GM12874 (cell line): Measurements from ENCODE around the gene PTPRC.

Source experiments
- CTCF ChIP-seq: IDR thresholded peaks from 2 replicates; pipeline ENCODE4 v1.5.1; 2011; ENCODE audit warnings: low read depth, mild to moderate bottlenecking, control low read depth, low read length, moderate library complexity; ENCODE audit not compliant: insufficient read depth

Gene PTPRC

DNA sequence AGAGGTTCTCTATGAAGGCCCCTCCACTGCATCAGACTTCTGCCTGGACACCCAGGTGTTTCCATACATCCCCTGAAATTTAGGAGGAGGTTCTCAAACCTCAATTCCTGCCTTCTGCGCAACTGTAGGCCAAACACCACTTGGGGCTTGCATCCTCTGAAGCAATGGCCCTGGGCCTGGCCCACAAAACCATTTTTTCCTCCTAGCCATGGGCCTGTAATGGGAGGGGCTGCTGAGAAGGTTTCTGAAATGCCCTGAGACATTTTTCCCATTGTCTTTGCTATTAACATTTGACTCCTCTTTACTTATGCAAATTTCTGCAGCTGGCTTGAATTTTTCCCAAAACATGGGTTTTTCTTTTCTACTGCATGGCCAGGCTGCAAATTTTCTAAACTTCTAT is 37.9 kb upstream of the PTPRC start:
- TF ChIP-seq CTCF: no peak

DNA sequence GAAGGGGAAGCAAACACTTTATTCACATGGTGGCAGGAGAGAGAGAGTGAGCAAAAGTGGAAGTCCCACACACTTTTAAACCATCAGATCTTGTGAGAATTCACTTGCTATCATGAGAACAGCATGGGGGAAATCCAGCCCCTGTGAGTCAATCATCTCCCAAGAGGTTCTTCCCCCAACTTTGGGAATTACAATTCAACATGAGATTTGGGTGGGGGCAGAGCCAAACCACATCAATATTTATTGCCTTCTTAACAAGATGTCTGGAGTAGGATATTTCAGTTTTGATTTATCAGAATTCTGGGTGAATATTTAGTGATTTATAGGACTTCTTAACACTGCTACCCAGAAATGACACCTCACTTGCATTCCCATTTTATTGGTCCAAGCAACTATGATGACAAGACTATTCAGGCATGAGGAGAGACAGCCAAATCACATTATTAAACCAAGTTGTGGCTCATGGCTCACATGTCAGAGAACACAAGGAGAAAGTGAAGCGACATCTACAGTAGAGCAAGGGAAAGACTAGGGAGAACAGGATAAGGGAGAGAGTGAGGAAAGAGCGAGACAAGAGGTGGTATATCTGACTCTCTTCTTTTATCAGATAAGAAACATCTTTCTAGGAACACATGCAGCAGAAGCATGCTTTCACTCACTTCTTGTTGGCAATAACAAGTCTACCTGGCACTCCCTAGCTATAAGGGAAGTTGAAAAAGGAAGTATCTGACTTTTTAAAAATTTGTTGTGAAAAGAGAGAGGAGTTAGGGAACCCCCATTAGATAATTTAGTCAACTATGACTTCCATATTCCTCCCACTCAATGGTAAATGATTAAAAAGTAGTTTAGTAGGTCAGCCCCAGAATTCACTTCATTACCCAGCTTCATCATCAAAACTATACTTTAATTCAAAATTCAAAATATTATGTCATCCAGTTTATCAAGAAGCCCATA is 36.6 kb upstream of the PTPRC start:
- TF ChIP-seq CTCF: no peak

- no peak for TF ChIP-seq CTCF
Observed at GRCh38 chr1:198604975-198605374, 33.9 kb upstream of the PTPRC start.

DNA sequence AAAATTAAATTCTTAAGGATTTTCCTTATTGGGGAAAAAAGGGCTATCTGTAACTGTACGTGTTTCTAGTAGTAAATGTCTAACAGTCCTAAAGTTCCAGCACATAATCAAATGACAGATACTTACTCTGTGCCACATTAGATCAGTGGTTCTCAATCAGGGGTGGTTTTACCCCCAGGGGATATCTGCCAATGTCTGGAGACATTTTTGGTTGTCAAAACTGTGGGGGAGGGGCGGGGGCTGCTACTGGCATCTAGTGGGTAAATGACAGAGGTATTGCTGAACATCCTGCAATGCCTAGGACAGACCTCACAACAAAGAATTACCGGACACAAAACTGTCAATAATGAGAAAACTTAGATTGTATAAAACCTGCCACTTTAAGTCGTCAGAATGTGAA is 33.4 kb upstream of the PTPRC start:
- no peak for TF ChIP-seq CTCF

GRCh38 chr1:198606020-198606438 is 32.8 kb upstream of the PTPRC start:
- no peak for TF ChIP-seq CTCF

- TF ChIP-seq CTCF: no peak
Observed at GRCh38 chr1:198607714-198608113, 31.1 kb upstream of the PTPRC start.

GRCh38 chr1:198610362-198610761 is 28.5 kb upstream of the PTPRC start:
- no peak for TF ChIP-seq CTCF
